HCT116 (cell line): Measurements from ENCODE around the gene FAM234A. TPM values are rescaled to one million over a fixed set of nuclear protein-coding genes. Genes with fewer than 3 reads are reported as not detected.

Experiments used
- ATAC-seq: fragments of 200-7000 bp; cut with Tn5 transposase; 2 replicates; pipeline ENCODE4 v1.9.1; 2020; ENCODE audit warnings: mild to moderate bottlenecking, moderate library complexity
- BruUV-seq: library from RNA; stranded (reverse); fragments of 400-500 nt; replicated peaks from 2 replicates; lab custom pipeline; 2021; lab: Mats Ljungman, UMichigan
- CTCF ChIA-PET: fragments of 300-600 bp; sonication (Branson Sonifier 250); formaldehyde crosslinking; loops from one replicate; lab custom pipeline; 2021; ENCODE audit warnings: antibody characterized with exemption; lab: Charles Lee
- POLR2A ChIA-PET: fragments of 300-600, 350-600 bp; sonication (Branson Sonifier 250); formaldehyde crosslinking; loops from one replicate; lab custom pipeline; 2021; ENCODE audit warnings: antibody characterized with exemption; lab: Charles Lee
- RAD21 ChIA-PET, 2 experiments: fragments of 300-600 bp; sonication (Branson Sonifier 250); formaldehyde crosslinking; loops; one replicate each; lab custom pipeline; 2023; ENCODE audit warnings: low total read pairs in 2 of 2; ENCODE audit not compliant: uncharacterized antibody in 2 of 2, unreplicated experiment in 2 of 2, low non-redundant PET in 1 of 2; lab: Charles Lee
- DNase-seq: peaks from one replicate; pipeline ENCODE4 v3.0.0-alpha.2; 2010; ENCODE audit warnings: low read depth, low spot score
- H2AFZ ChIP-seq: fragments of 200-600 bp; shearing (Covaris generic), sonication (generic); 2 replicates; pipeline ENCODE4 v1.6.1; 2017; ENCODE audit warnings: low read depth, mixed run types, mixed read lengths, antibody characterized with exemption, low read length; ENCODE audit not compliant: poor library complexity, severe bottlenecking
- H3K27ac ChIP-seq: 2 replicates; pipeline ENCODE4 v1.5.1; 2012; ENCODE audit warnings: low read depth, low read length
- H3K27me3 ChIP-seq: fragments of 200-600 bp; sonication (generic); 2 replicates; pipeline ENCODE4 v1.6.1; 2016; ENCODE audit warnings: mixed run types, low read length, mixed read lengths; ENCODE audit not compliant: insufficient read depth
- H3K36me3 ChIP-seq, 2 experiments: fragments of 200-500 bp in 1 of 2; fragments of 200-600 bp in 1 of 2; sonication (Bioruptor generic) in 1 of 2; sonication (generic) in 1 of 2; 2 replicates each; pipeline versions ENCODE4 v1.5.1 to v1.6.1; 2014 to 2016; ENCODE audit warnings: low read length in 2 of 2, inconsistent platforms in 1 of 2, mixed read lengths in 1 of 2, mixed run types in 1 of 2; ENCODE audit not compliant: insufficient read depth in 2 of 2, control insufficient read depth in 1 of 2
- H3K4me1 ChIP-seq, 2 experiments: fragments of 200-600 bp in 1 of 2; sonication (generic) in 1 of 2; 2 replicates each; pipeline versions ENCODE4 v1.5.1 to v1.6.1; 2012 to 2017; ENCODE audit warnings: low read length in 2 of 2, inconsistent platforms in 1 of 2, mild to moderate bottlenecking in 1 of 2, mixed read lengths in 1 of 2, mixed run types in 1 of 2, moderate library complexity in 1 of 2; ENCODE audit not compliant: insufficient read depth in 2 of 2, control insufficient read depth in 1 of 2
- H3K4me2 ChIP-seq: fragments of 200-600 bp; sonication (generic); 2 replicates; pipeline ENCODE4 v1.6.1; 2017; ENCODE audit warnings: mixed run types, low read length, mixed read lengths
- H3K4me3 ChIP-seq, 2 experiments: fragments of 200-600 bp in 1 of 2; sonication (generic) in 1 of 2; replicated peaks in 1 of 2; 2 replicates each; pipeline ENCODE4 v1.5.1; 2011 to 2016; ENCODE audit warnings: low read length in 2 of 2, control low read depth in 1 of 2, low read depth in 1 of 2, mild to moderate bottlenecking in 1 of 2, mixed read lengths in 1 of 2, mixed run types in 1 of 2
- H3K79me2 ChIP-seq: fragments of 200-600 bp; sonication (generic); 2 replicates; pipeline ENCODE4 v1.6.1; 2017; ENCODE audit warnings: mild to moderate bottlenecking, mixed run types, low read length, moderate library complexity, mixed read lengths; ENCODE audit not compliant: insufficient read depth
- H3K9ac ChIP-seq: fragments of 200-600 bp; sonication (generic); 2 replicates; pipeline ENCODE4 v1.6.1; 2016; ENCODE audit warnings: low read length, mixed read lengths
- H3K9me2 ChIP-seq: fragments of 200-600 bp; sonication (generic), shearing (Covaris generic); 2 replicates; pipeline ENCODE4 v1.6.1; 2017; ENCODE audit warnings: mixed run types, mild to moderate bottlenecking, moderate library complexity; ENCODE audit not compliant: insufficient read depth
- H3K9me3 ChIP-seq, 2 experiments: fragments of 200-500 bp in 1 of 2; fragments of 200-600 bp in 1 of 2; sonication (Bioruptor generic) in 1 of 2; sonication (generic) in 1 of 2; 2 replicates each; pipeline ENCODE4 v1.6.1; 2014 to 2017; ENCODE audit warnings: low read length in 2 of 2, mixed read lengths in 2 of 2, inconsistent platforms in 1 of 2, low read depth in 1 of 2, mild to moderate bottlenecking in 1 of 2, mixed run types in 1 of 2, moderate library complexity in 1 of 2; ENCODE audit not compliant: control insufficient read depth in 1 of 2, insufficient read depth in 1 of 2
- H4K20me1 ChIP-seq: fragments of 200-600 bp; sonication (generic), shearing (Covaris generic); 2 replicates; pipeline ENCODE4 v1.6.1; 2017; ENCODE audit warnings: mixed run types, mild to moderate bottlenecking, moderate library complexity; ENCODE audit not compliant: insufficient read depth
- CBX3 ChIP-seq: IDR thresholded peaks from 2 replicates; pipeline ENCODE4 v1.6.1; 2012; ENCODE audit warnings: low read depth
- CEBPB ChIP-seq: IDR thresholded peaks from 2 replicates; pipeline ENCODE4 v1.6.1; 2012; ENCODE audit warnings: low read depth
- EZH2 ChIP-seq: fragments of 200-600 bp; sonication (generic); IDR thresholded peaks from 2 replicates; pipeline ENCODE4 v1.6.1; 2017; ENCODE audit warnings: antibody characterized with exemption, mixed run types
- EZH2phosphoT487 ChIP-seq: fragments of 200-600 bp; IDR thresholded peaks from 2 replicates; pipeline ENCODE4 v1.6.1; 2018; ENCODE audit warnings: antibody characterized with exemption, borderline replicate concordance
- FOSL1 ChIP-seq: IDR thresholded peaks from 2 replicates; pipeline ENCODE4 v1.6.1; 2012; ENCODE audit warnings: low read depth
- POLR2A ChIP-seq: IDR thresholded peaks from 2 replicates; pipeline ENCODE4 v1.7.0; 2011; ENCODE audit warnings: borderline replicate concordance; ENCODE audit not compliant: insufficient read depth, insufficient read length; ENCODE audit errors: extremely low read depth
- POLR2AphosphoS5 ChIP-seq: IDR thresholded peaks from 2 replicates; pipeline ENCODE4 v1.6.1; 2011; ENCODE audit warnings: mild to moderate bottlenecking, low read depth, low read length, moderate library complexity
- RAD21 ChIP-seq: IDR thresholded peaks from 2 replicates; pipeline ENCODE4 v1.6.1; 2012; ENCODE audit warnings: low read depth, mild to moderate bottlenecking
- SIN3A ChIP-seq: IDR thresholded peaks from 2 replicates; pipeline ENCODE4 v1.6.1; 2012; ENCODE audit warnings: low read depth
- SP1 ChIP-seq: IDR thresholded peaks from 2 replicates; pipeline ENCODE4 v1.6.1; 2012; ENCODE audit warnings: low read depth
- SRF ChIP-seq: IDR thresholded peaks from 2 replicates; pipeline ENCODE4 v1.6.1; 2012; ENCODE audit warnings: low read depth
- TCF7L2 ChIP-seq: IDR thresholded peaks from 2 replicates; pipeline ENCODE4 v1.7.0; 2011; ENCODE audit warnings: borderline replicate concordance, inconsistent platforms; ENCODE audit not compliant: insufficient read depth, insufficient read length; ENCODE audit errors: extremely low read depth
- YY1 ChIP-seq: IDR thresholded peaks from 2 replicates; pipeline ENCODE4 v1.6.1; 2011; ENCODE audit warnings: low read length, low read depth, moderate library complexity, mild to moderate bottlenecking; ENCODE audit not compliant: insufficient replicate concordance; ENCODE audit errors: extremely low read depth
- ZFX ChIP-seq: fragments of 450-650 bp; IDR thresholded peaks from 2 replicates; pipeline ENCODE4 v1.6.1; 2017
- intact Hi-C: fragments of 100-400 bp; cut with micrococcal nuclease; formaldehyde crosslinking; loops from 2 replicates; pipeline ENCODE4 v1.10.0; 2022
- total RNA-seq: library from RNA; stranded (reverse); gene quantifications from one replicate; pipeline ENCODE4 v1.2.1, GENCODE V29; 2021; ENCODE audit not compliant: unreplicated experiment
- TF ChIP-seq, protein P1 (sequence below): IDR thresholded peaks from 2 replicates; pipeline ENCODE4 v1.6.1; 2012
- TF ChIP-seq, protein P2 (sequence below), 3 experiments: fragments of 200-600 bp in 1 of 3; sonication (generic) in 1 of 3; IDR thresholded peaks in 2 of 3; conservative IDR thresholded peaks in 1 of 3; 2 replicates each; pipeline ENCODE4 v1.5.1; 2012 to 2017; ENCODE audit warnings: low read depth in 2 of 3, low read length in 2 of 3, antibody characterized with exemption in 1 of 3, borderline replicate concordance in 1 of 3, control low read depth in 1 of 3, mild to moderate bottlenecking in 1 of 3, mixed read lengths in 1 of 3, mixed run types in 1 of 3, moderate library complexity in 1 of 3; ENCODE audit not compliant: insufficient read depth in 1 of 3
- TF ChIP-seq, protein P3 (sequence below): IDR thresholded peaks from 2 replicates; pipeline ENCODE4 v1.6.1; 2012

FAM234A gene
- total RNA-seq, 1 experiment from 2014 or later = 36.4 TPM

DNA sequence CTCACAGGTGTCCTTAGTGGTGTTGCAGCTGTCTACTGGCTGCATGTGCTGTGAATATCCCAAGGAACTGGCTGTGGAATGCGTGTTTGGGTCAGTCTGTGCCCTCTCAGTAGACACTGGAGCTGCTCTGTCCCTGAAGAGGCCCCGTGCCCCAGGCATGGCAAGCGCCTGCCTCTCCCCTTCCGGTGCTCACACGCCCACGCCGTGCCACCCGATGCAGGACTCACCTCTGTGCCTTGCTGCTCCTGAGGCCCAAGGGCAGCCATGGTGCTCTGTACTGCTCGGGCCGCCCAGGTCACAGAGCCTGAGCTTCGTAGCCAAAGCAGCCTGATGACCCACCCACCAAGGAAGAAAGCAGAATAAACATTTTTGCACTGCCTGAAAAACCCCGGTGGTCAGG is 31.1 kb downstream of the FAM234A start:
- no peak for ATAC-seq
- Histone ChIP-seq H3K9ac (no peak overlapping the region), H3K9me2 (no peaks in the 10 kb centered on the region), H3K4me1 (no peaks in the 10 kb centered on the region), H2AFZ (no peak overlapping the region)
- TF ChIP-seq SRF = no peak
- no peak for TF ChIP-seq FOSL1
- TF ChIP-seq, protein P1, sequence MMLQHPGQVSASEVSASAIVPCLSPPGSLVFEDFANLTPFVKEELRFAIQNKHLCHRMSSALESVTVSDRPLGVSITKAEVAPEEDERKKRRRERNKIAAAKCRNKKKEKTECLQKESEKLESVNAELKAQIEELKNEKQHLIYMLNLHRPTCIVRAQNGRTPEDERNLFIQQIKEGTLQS = no peak
- TF ChIP-seq POLR2AphosphoS5 = no peak
- TF ChIP-seq CBX3 = no peak
- no peak for TF ChIP-seq ZFX
- no peak for TF ChIP-seq POLR2A
- TF ChIP-seq, protein P2, sequence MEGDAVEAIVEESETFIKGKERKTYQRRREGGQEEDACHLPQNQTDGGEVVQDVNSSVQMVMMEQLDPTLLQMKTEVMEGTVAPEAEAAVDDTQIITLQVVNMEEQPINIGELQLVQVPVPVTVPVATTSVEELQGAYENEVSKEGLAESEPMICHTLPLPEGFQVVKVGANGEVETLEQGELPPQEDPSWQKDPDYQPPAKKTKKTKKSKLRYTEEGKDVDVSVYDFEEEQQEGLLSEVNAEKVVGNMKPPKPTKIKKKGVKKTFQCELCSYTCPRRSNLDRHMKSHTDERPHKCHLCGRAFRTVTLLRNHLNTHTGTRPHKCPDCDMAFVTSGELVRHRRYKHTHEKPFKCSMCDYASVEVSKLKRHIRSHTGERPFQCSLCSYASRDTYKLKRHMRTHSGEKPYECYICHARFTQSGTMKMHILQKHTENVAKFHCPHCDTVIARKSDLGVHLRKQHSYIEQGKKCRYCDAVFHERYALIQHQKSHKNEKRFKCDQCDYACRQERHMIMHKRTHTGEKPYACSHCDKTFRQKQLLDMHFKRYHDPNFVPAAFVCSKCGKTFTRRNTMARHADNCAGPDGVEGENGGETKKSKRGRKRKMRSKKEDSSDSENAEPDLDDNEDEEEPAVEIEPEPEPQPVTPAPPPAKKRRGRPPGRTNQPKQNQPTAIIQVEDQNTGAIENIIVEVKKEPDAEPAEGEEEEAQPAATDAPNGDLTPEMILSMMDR (IDR thresholded peaks at IDR 0.05 in 2 of 3, conservative IDR thresholded peaks at IDR 0.05 in 1 of 3; ENCODE audit: borderline replicate concordance in 1 of 3, insufficient read depth in 1 of 3, low read depth in 2 of 3, low read length in 2 of 3) = no peak
- no peak for TF ChIP-seq SP1
- no peak for TF ChIP-seq TCF7L2
- TF ChIP-seq RAD21 = no peak
- TF ChIP-seq, protein P3, sequence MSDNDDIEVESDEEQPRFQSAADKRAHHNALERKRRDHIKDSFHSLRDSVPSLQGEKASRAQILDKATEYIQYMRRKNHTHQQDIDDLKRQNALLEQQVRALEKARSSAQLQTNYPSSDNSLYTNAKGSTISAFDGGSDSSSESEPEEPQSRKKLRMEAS = no peak
- TF ChIP-seq YY1 = no peak
- TF ChIP-seq CEBPB = no peak
- TF ChIP-seq EZH2phosphoT487 = no peak
- no peak for TF ChIP-seq SIN3A
- no peak for TF ChIP-seq EZH2
- TF ChIP-seq, all 23 proteins: peak for 0
- Histone ChIP-seq H3K9me3 (no peaks in the 10 kb centered on the region), H3K27ac (no peak overlapping the region), H3K36me3 (no peaks in the 10 kb centered on the region), H3K4me3 (no peak overlapping the region), H4K20me1 (no peaks in the 10 kb centered on the region), H3K27me3 (no peaks in the 10 kb centered on the region), H3K79me2 (no peaks in the 10 kb centered on the region), H3K4me2 (no peak overlapping the region)
- ChIA-PET CTCF (no interaction called here), POLR2A (no interaction called here), RAD21 (no interaction called here)
- DNase-seq = no peak
- no TSS peak for BruUV-seq
- intact Hi-C loops = no loop called here
